Omental fat pad (tissue), 4 donors: ENCODE measurements around the gene GALR2. TPM values are rescaled to one million over a fixed set of nuclear protein-coding genes. Genes with fewer than 3 reads are reported as not detected.

Experiments
- ATAC-seq: fragments of 150-250 bp; one replicate; pipeline ENCODE4 v1.9.1; 2016; ENCODE audit warnings: mild to moderate bottlenecking, moderate library complexity; ENCODE audit not compliant: low FRiP score
- DNase-seq: peaks from one replicate; pipeline ENCODE4 v3.0.0-alpha.2; 2019; ENCODE audit warnings: low spot score
- total RNA-seq, 4 donors: library from RNA; depleted of rRNA; stranded (reverse); fragments of >200 nt; gene quantifications; one replicate each; pipeline ENCODE4 v1.1.0, GENCODE V29; 2016
- TF ChIP-seq, protein P1 (sequence below), 3 donors: fragments of 450-650 bp; IDR thresholded peaks; one replicate each; pipeline ENCODE4 v1.5.1; 2016 to 2017; ENCODE audit warnings: antibody characterized with exemption in 3 of 3, mild to moderate bottlenecking in 3 of 3, moderate library complexity in 2 of 3

Gene GALR2
- total RNA-seq, 4 donors from 2014 or later, result 0.50 TPM; not detected in 3

DNA sequence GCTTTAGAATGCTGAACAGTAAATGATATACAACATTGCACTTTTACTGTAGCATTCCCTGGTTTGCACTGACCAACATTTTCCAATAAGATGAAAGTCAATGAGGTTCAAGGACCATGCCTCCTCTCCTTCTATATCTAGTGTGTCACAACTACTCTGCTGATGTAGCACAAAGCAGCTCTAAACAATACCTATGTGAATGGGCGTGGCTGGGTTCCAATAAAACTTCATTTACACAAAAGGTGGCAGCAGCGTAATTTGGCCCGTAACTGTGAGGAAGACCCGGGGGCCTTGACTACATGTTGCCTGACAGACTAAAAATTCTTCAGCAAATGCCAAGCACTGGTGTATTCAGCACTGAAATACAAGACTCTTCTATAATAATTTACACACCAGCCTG is 8.8 kb upstream of the GALR2 start:
- TF ChIP-seq, protein P1, sequence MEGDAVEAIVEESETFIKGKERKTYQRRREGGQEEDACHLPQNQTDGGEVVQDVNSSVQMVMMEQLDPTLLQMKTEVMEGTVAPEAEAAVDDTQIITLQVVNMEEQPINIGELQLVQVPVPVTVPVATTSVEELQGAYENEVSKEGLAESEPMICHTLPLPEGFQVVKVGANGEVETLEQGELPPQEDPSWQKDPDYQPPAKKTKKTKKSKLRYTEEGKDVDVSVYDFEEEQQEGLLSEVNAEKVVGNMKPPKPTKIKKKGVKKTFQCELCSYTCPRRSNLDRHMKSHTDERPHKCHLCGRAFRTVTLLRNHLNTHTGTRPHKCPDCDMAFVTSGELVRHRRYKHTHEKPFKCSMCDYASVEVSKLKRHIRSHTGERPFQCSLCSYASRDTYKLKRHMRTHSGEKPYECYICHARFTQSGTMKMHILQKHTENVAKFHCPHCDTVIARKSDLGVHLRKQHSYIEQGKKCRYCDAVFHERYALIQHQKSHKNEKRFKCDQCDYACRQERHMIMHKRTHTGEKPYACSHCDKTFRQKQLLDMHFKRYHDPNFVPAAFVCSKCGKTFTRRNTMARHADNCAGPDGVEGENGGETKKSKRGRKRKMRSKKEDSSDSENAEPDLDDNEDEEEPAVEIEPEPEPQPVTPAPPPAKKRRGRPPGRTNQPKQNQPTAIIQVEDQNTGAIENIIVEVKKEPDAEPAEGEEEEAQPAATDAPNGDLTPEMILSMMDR (IDR thresholded peaks at IDR 0.05), result no peak
- no peak for DNase-seq
- ATAC-seq, result no peak

DNA sequence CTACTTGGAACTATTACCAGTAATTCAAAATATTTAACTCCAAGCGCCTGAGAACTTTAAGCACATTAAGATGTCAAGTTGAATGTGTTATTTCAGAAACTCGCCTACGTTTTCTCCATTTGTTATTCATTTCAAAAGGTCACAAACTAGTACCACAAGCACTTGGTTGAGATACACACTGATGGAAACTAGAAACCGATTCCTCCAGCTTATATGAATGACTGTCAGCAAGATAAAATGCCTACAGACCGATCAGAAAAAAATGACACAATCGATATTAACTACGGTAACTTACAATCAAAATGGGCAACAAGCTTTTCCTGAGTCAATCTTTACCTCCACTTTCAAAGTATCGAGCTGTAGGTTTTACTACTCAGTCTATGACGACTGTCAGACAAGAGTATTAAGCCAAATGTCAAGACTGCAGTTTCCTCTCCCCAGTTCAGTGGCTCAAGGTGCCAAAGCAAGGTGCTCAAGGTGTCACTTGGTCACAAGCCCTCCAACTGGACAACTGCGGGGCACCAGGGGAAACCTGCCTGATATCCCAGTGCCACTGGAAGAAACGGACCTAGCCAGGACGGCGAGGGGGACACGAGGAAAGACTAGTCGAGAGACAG is 2.9 kb upstream of the GALR2 start:
- ATAC-seq (no peak), DNase-seq (no peak)
- TF ChIP-seq, protein P1 (IDR thresholded peaks at IDR 0.05), result no peak

DNA sequence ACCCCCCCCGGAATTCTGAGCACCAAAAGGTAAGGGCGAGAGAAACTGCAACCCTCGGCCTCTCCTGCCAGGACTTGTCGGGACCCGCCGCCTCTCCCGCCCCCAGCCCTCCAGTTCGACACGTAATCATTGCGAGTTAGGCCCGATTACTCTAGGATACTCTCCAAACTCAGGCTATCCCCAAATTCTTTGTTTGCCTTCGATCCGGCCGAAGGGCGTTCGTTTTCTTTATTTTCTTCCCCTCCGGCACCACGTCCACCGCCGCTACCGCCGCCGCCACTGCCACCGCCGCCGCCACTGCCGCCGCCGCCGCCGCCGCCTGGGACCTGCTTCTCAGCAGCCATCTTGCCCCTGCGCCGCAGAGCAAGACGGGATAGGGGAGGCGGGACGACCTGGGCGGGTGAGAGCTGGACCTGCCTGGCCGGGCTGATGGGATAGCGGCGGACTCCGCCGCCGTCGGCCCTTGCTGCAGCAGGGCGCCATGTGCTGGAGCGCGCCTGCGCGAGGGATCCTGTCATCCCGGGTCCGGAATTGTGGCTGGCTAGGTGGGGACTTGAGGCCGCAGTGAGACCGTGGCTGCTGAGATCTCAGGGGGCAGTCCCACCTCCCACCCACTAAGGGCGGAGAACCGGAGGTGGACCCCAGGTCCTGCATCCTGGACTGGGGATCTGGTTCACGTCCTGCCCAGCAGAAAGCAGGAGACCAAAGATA is 2.3 kb upstream of the GALR2 start, which contains the start of gene SRP68:
Gene SRP68, minus strand, starts transcription at position 370 of the 711 bp plus-strand sequence. Its CDS starts 26 bp downstream, at position 344.
- ATAC-seq (peak; percentile 96), DNase-seq (peak; percentile 60)
- TF ChIP-seq, protein P1 (IDR thresholded peaks at IDR 0.05), result no peak

DNA sequence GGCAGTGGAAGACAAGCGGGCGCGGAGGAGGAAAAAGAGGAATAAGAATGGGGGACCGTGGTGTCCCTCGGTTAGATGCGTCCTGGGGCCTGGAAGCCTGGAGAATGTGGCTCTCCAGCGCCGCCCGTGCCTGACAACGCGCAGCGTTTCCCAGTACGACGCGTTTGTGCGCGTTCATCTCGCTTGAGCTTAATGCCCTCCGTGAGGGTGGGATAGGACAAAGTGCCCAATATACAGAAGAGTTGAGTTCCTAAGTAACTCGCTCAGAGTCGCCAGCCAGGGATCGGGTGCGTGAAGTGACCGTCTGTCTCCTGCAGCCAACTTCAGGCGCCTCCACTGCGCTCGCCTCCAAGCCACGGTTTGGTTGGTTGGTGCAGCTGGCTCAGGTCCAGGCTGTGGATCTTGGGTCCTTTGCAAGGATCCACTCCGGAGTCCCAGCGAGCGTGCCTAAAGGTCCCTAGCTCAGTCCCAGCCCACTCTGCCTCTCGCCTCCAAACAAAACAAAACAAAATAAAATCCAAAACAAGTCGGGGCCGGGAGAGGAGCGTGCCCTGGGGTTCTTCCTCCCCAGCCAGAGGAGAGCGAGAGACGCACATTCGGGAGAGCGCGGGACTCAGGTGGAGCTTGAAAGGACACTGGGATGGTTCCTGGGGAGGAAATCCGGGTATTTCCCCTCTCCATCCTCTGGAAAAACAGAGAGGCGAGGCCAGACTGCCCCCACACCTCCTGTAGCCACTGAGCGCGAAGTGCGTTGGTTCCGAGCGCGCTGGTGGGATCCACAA is 974 bp downstream of the GALR2 start:
- no peak for DNase-seq
- ATAC-seq, result no peak
- TF ChIP-seq, protein P1 (IDR thresholded peaks at IDR 0.05), result no peak

DNA sequence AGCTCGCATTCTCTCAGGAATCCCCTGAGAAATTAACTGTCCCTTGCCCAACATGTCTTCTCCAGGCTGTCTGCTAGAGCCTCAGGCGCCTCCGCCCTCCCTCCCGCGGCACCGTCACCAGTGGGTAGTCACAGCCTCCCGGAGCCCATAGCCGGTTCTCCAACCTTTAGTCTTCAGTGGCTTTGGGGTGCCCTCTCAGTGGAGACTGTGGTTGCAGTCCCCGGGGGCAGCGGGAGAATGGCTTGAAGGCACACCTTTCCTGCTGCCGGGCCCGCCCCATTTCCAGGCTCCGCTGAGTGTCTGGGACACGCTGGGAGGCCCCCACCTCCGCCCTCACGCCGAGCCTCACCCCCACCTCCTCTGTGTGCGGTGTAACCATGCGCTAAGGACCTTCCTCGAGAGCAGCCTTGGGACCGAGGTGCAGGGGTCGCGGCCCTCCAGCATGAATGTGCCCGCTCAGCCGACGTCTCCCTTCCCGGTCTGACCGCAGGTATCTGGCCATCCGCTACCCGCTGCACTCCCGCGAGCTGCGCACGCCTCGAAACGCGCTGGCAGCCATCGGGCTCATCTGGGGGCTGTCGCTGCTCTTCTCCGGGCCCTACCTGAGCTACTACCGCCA is 1.7 kb downstream of the GALR2 start:
- no peak for DNase-seq
- no peak for ATAC-seq
- TF ChIP-seq, protein P1 (IDR thresholded peaks at IDR 0.05), result no peak

DNA sequence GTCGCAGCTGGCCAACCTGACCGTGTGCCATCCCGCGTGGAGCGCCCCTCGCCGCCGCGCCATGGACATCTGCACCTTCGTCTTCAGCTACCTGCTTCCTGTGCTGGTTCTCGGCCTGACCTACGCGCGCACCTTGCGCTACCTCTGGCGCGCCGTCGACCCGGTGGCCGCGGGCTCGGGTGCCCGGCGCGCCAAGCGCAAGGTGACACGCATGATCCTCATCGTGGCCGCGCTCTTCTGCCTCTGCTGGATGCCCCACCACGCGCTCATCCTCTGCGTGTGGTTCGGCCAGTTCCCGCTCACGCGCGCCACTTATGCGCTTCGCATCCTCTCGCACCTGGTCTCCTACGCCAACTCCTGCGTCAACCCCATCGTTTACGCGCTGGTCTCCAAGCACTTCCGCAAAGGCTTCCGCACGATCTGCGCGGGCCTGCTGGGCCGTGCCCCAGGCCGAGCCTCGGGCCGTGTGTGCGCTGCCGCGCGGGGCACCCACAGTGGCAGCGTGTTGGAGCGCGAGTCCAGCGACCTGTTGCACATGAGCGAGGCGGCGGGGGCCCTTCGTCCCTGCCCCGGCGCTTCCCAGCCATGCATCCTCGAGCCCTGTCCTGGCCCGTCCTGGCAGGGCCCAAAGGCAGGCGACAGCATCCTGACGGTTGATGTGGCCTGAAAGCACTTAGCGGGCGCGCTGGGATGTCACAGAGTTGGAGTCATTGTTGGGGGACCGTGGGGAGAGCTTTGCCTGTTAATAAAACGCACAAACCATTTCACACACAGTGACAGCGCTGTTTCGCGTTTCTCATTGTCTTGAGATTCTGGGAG is 2.4 kb downstream of the GALR2 start:
- ATAC-seq (no peak), DNase-seq (no peak)
- TF ChIP-seq, protein P1 (IDR thresholded peaks at IDR 0.05), result no peak
